ENCODE data around the gene PLCG2.
"Not testable (repeated sequence)": the region's sequence is repeated elsewhere in the genome, so short reads cannot be mapped to it uniquely, and the experiment has no call there.

PLCG2 gene

GRCh38 chr16:81755915-81756614 lies 23.0 kb upstream of the PLCG2 start:
- DNase-seq = peak; percentile 89

- DNase-seq = peak; percentile 87
These were observed 22.3 kb upstream of the PLCG2 start for GRCh38 chr16:81756615-81757356.

GRCh38 chr16:81758376-81758775 lies 20.7 kb upstream of the PLCG2 start:
- DNase-seq = peak; percentile 37

GRCh38 chr16:81762322-81762721 lies 16.8 kb upstream of the PLCG2 start:
- DNase-seq = not testable (repeated sequence)

- no peak for DNase-seq
These were observed 13.8 kb upstream of the PLCG2 start for GRCh38 chr16:81765111-81765919.

- no peak for DNase-seq
These were observed 13.1 kb upstream of the PLCG2 start for GRCh38 chr16:81765969-81766368.

- no peak for DNase-seq
These were observed 11.0 kb upstream of the PLCG2 start for GRCh38 chr16:81767987-81768592.

GRCh38 chr16:81770008-81770407 lies 9.1 kb upstream of the PLCG2 start:
- no peak for DNase-seq

GRCh38 chr16:81774348-81774747 lies 4.7 kb upstream of the PLCG2 start:
- peak; percentile 50 for DNase-seq

GRCh38 chr16:81775570-81775969 lies 3.5 kb upstream of the PLCG2 start:
- no peak for DNase-seq

GRCh38 chr16:81778231-81778630 lies 860 bp upstream of the PLCG2 start:
- DNase-seq = no peak

- DNase-seq = peak; percentile 63
These were observed 637 bp downstream of the PLCG2 start for GRCh38 chr16:81779536-81780320.

- no peak for DNase-seq
These were observed 1.3 kb downstream of the PLCG2 start for GRCh38 chr16:81780350-81780749.

GRCh38 chr16:81782236-81782635 lies 3.1 kb downstream of the PLCG2 start:
- DNase-seq = no peak

- no peak for DNase-seq
These were observed 5.1 kb downstream of the PLCG2 start for GRCh38 chr16:81784072-81784795.

- no peak for DNase-seq
These were observed 6.2 kb downstream of the PLCG2 start for GRCh38 chr16:81785138-81785924.

GRCh38 chr16:81786321-81786720 lies 7.2 kb downstream of the PLCG2 start:
- DNase-seq = no peak

GRCh38 chr16:81786868-81787267 lies 7.8 kb downstream of the PLCG2 start:
- peak; percentile 44 for DNase-seq

GRCh38 chr16:81787659-81788058 lies 8.6 kb downstream of the PLCG2 start:
- DNase-seq = no peak

GRCh38 chr16:81790277-81790676 lies 11.2 kb downstream of the PLCG2 start:
- no peak for DNase-seq

All from hematopoietic multipotent progenitor cell treated with erythropoietin and hydrocortisone succinate and interleukin-3 and kit ligand, for 4 days (in vitro differentiated cells).